Liver (tissue), 9 donors: ENCODE data around the gene RAI14. TPM values are rescaled to one million over a fixed set of nuclear protein-coding genes. Genes with fewer than 3 reads are reported as not detected.

Experiments
- DNase-seq: peaks from one replicate; pipeline ENCODE4 v3.0.0-alpha.2; 2017; ENCODE audit warnings: low spot score
- H3K27ac ChIP-seq, 2 donors: one replicate each; pipeline ENCODE4 v1.7.0; 2013; ENCODE audit warnings: inconsistent platforms in 2 of 2, low read length in 2 of 2, control low read depth in 1 of 2, low read depth in 1 of 2, mild to moderate bottlenecking in 1 of 2
- H3K27me3 ChIP-seq, 4 donors: one replicate each; pipeline versions ENCODE4 v1.6.1 to v1.7.0; 2013; ENCODE audit warnings: low read length in 3 of 4, inconsistent platforms in 1 of 4, mild to moderate bottlenecking in 1 of 4, moderate library complexity in 1 of 4; ENCODE audit not compliant: control insufficient read depth in 4 of 4, insufficient read depth in 4 of 4
- H3K36me3 ChIP-seq, 4 donors: one replicate each; pipeline versions ENCODE4 v1.6.1 to v1.7.0; 2013; ENCODE audit warnings: low read length in 3 of 4, mild to moderate bottlenecking in 3 of 4, low read depth in 1 of 4, moderate library complexity in 1 of 4; ENCODE audit not compliant: control insufficient read depth in 4 of 4, insufficient read depth in 3 of 4
- H3K4me1 ChIP-seq, 4 donors: one replicate each; pipeline versions ENCODE4 v1.6.1 to v1.7.0; 2013; ENCODE audit warnings: low read length in 3 of 4, mild to moderate bottlenecking in 3 of 4, moderate library complexity in 1 of 4; ENCODE audit not compliant: control insufficient read depth in 4 of 4, insufficient read depth in 4 of 4
- H3K4me3 ChIP-seq, 3 donors: one replicate each; pipeline versions ENCODE4 v1.6.1 to v1.7.0; 2013; ENCODE audit warnings: low read length in 3 of 3, control low read depth in 1 of 3, low read depth in 1 of 3, mild to moderate bottlenecking in 1 of 3
- H3K9ac ChIP-seq, 2 donors: one replicate each; pipeline ENCODE4 v1.7.0; 2013; ENCODE audit warnings: low read length in 2 of 2, mild to moderate bottlenecking in 2 of 2, moderate library complexity in 2 of 2, control low read depth in 1 of 2, low read depth in 1 of 2
- H3K9me3 ChIP-seq, 4 donors: one replicate each; pipeline versions ENCODE4 v1.6.1 to v1.7.0; 2013; ENCODE audit warnings: low read length in 3 of 4; ENCODE audit not compliant: control insufficient read depth in 4 of 4
- EGR1 ChIP-seq, 2 donors: IDR thresholded peaks; 2 replicates each; pipeline ENCODE4 v1.6.1; 2016 to 2018; ENCODE audit warnings: antibody characterized with exemption in 2 of 2, low read depth in 2 of 2
- FOXA1 ChIP-seq: IDR thresholded peaks from 2 replicates; pipeline ENCODE4 v1.6.1; 2016; ENCODE audit warnings: antibody characterized with exemption
- FOXA2 ChIP-seq: IDR thresholded peaks from 2 replicates; pipeline ENCODE4 v1.6.1; 2016; ENCODE audit warnings: antibody characterized with exemption
- GABPA ChIP-seq, 2 donors: IDR thresholded peaks in 1 of 2; conservative IDR thresholded peaks in 1 of 2; 2 replicates each; pipeline ENCODE4 v1.6.1; 2016; ENCODE audit warnings: antibody characterized with exemption in 2 of 2, mild to moderate bottlenecking in 1 of 2, moderate library complexity in 1 of 2
- HNF4A ChIP-seq, 2 donors: conservative IDR thresholded peaks; 2 replicates each; pipeline ENCODE4 v1.6.1; 2016; ENCODE audit warnings: antibody characterized with exemption in 2 of 2, mild to moderate bottlenecking in 2 of 2
- HNF4G ChIP-seq: IDR thresholded peaks from 2 replicates; pipeline ENCODE4 v1.6.1; 2016; ENCODE audit warnings: antibody characterized with exemption
- JUND ChIP-seq, 2 donors: IDR thresholded peaks; 2 replicates each; pipeline ENCODE4 v1.6.1; 2016; ENCODE audit warnings: antibody characterized with exemption in 2 of 2
- NR2F2 ChIP-seq: IDR thresholded peaks from 2 replicates; pipeline ENCODE4 v1.6.1; 2016; ENCODE audit warnings: antibody characterized with exemption
- RAD21 ChIP-seq, 2 donors: IDR thresholded peaks; 2 replicates each; pipeline ENCODE4 v1.6.1; 2016; ENCODE audit warnings: antibody characterized with exemption in 2 of 2, mild to moderate bottlenecking in 2 of 2
- RXRA ChIP-seq, 2 donors: IDR thresholded peaks; 2 replicates each; pipeline ENCODE4 v1.6.1; 2017 to 2018; ENCODE audit warnings: antibody characterized with exemption in 2 of 2, mild to moderate bottlenecking in 1 of 2
- SP1 ChIP-seq: IDR thresholded peaks from 2 replicates; pipeline ENCODE4 v1.6.1; 2018; ENCODE audit warnings: antibody characterized with exemption, mild to moderate bottlenecking
- TAF1 ChIP-seq: conservative IDR thresholded peaks from 2 replicates; pipeline ENCODE4 v1.6.1; 2016; ENCODE audit warnings: antibody characterized with exemption, mild to moderate bottlenecking
- YY1 ChIP-seq: IDR thresholded peaks from 2 replicates; pipeline ENCODE4 v1.6.1; 2016; ENCODE audit warnings: antibody characterized with exemption, mild to moderate bottlenecking
- WGBS: extraction: QIAGEN DNeasy Blood & Tissue Kit; methylation state at CpG from one replicate; pipeline ENCODE4 v1.1.7; 2013; 5-methylcytosine and 5-hydroxymethylcytosine counted together
- polyA plus RNA-seq, 2 donors: library from polyadenylated mRNA; stranded (reverse) in 1 of 2; unstranded in 1 of 2; fragments of 200-250 nt in 1 of 2; fragments of >200 nt in 1 of 2; fragmentation: Nextera tagmentation in 1 of 2; extraction: Ambion mirVana in 1 of 2; gene quantifications; one replicate each; pipeline versions ENCODE4 v1.2.1 to v1.2.3, GENCODE V29; 2013 to 2015
- total RNA-seq, 2 donors: library from RNA; depleted of rRNA; stranded (reverse); fragments of >200 nt; gene quantifications; one replicate each; pipeline ENCODE4 v1.2.3, GENCODE V29; 2014
- TF ChIP-seq, protein P1 (sequence below): fragments of 150-350 bp; IDR thresholded peaks from 2 replicates; pipeline ENCODE4 v1.5.1; 2017; ENCODE audit warnings: improper control_type of control experiment, low read depth, low read length; ENCODE audit not compliant: missing input control
- TF ChIP-seq, protein P2 (sequence below): IDR thresholded peaks from 2 replicates; pipeline ENCODE4 v1.6.1; 2016; ENCODE audit warnings: antibody characterized with exemption
- TF ChIP-seq, protein P3 (sequence below): IDR thresholded peaks from 2 replicates; pipeline ENCODE4 v1.6.1; 2016; ENCODE audit warnings: antibody characterized with exemption, mild to moderate bottlenecking
- TF ChIP-seq, protein P4 (sequence below): IDR thresholded peaks from 2 replicates; pipeline ENCODE4 v1.6.1; 2016; ENCODE audit warnings: antibody characterized with exemption
- donor health status: healthy.
- donor health status: healthy.
- donor health status: healthy.
- donor health status: healthy.
- donor health status: healthy.

Gene RAI14
- total and polyA plus RNA-seq, 4 donors = 7.8 to 21.4 (median 11.4) TPM

DNA sequence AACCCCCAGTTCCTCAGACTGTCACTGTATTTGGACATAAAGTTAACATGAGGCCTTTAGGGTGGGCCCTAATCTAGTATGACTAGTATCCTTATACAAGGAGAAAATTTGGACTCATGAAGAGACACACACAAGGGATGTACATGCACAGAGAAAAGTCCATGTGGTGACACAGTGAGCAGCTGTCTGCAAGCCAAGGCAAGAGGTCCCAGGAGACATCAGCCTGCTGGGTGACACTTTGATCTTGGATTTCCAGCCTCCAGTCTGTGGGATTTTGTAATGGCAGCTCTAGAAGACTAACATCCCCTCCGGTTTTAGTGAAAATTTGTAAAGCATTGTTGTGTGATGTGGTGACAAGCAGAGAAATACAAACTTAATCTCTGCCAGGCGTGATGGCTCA is 66.1 kb downstream of the RAI14 start:
- 88% methylated on average over 2 of the region's 2 CpGs for WGBS
- TF ChIP-seq HNF4G (no peak), GABPA (IDR thresholded peaks at IDR 0.05 in 1 of 2, conservative IDR thresholded peaks at IDR 0.05 in 1 of 2) (no peak), JUND (IDR thresholded peaks at IDR 0.05) (no peak), FOXA2 (no peak), HNF4A (conservative IDR thresholded peaks at IDR 0.05) (no peak), SP1 (no peak), YY1 (no peak), NR2F2 (no peak)
- TF ChIP-seq, protein P1, sequence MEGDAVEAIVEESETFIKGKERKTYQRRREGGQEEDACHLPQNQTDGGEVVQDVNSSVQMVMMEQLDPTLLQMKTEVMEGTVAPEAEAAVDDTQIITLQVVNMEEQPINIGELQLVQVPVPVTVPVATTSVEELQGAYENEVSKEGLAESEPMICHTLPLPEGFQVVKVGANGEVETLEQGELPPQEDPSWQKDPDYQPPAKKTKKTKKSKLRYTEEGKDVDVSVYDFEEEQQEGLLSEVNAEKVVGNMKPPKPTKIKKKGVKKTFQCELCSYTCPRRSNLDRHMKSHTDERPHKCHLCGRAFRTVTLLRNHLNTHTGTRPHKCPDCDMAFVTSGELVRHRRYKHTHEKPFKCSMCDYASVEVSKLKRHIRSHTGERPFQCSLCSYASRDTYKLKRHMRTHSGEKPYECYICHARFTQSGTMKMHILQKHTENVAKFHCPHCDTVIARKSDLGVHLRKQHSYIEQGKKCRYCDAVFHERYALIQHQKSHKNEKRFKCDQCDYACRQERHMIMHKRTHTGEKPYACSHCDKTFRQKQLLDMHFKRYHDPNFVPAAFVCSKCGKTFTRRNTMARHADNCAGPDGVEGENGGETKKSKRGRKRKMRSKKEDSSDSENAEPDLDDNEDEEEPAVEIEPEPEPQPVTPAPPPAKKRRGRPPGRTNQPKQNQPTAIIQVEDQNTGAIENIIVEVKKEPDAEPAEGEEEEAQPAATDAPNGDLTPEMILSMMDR = no peak
- TF ChIP-seq, protein P2, sequence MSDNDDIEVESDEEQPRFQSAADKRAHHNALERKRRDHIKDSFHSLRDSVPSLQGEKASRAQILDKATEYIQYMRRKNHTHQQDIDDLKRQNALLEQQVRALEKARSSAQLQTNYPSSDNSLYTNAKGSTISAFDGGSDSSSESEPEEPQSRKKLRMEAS = no peak
- TF ChIP-seq, protein P3, sequence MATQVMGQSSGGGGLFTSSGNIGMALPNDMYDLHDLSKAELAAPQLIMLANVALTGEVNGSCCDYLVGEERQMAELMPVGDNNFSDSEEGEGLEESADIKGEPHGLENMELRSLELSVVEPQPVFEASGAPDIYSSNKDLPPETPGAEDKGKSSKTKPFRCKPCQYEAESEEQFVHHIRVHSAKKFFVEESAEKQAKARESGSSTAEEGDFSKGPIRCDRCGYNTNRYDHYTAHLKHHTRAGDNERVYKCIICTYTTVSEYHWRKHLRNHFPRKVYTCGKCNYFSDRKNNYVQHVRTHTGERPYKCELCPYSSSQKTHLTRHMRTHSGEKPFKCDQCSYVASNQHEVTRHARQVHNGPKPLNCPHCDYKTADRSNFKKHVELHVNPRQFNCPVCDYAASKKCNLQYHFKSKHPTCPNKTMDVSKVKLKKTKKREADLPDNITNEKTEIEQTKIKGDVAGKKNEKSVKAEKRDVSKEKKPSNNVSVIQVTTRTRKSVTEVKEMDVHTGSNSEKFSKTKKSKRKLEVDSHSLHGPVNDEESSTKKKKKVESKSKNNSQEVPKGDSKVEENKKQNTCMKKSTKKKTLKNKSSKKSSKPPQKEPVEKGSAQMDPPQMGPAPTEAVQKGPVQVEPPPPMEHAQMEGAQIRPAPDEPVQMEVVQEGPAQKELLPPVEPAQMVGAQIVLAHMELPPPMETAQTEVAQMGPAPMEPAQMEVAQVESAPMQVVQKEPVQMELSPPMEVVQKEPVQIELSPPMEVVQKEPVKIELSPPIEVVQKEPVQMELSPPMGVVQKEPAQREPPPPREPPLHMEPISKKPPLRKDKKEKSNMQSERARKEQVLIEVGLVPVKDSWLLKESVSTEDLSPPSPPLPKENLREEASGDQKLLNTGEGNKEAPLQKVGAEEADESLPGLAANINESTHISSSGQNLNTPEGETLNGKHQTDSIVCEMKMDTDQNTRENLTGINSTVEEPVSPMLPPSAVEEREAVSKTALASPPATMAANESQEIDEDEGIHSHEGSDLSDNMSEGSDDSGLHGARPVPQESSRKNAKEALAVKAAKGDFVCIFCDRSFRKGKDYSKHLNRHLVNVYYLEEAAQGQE = no peak
- TF ChIP-seq, protein P4, sequence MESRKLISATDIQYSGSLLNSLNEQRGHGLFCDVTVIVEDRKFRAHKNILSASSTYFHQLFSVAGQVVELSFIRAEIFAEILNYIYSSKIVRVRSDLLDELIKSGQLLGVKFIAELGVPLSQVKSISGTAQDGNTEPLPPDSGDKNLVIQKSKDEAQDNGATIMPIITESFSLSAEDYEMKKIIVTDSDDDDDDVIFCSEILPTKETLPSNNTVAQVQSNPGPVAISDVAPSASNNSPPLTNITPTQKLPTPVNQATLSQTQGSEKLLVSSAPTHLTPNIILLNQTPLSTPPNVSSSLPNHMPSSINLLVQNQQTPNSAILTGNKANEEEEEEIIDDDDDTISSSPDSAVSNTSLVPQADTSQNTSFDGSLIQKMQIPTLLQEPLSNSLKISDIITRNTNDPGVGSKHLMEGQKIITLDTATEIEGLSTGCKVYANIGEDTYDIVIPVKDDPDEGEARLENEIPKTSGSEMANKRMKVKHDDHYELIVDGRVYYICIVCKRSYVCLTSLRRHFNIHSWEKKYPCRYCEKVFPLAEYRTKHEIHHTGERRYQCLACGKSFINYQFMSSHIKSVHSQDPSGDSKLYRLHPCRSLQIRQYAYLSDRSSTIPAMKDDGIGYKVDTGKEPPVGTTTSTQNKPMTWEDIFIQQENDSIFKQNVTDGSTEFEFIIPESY = no peak

GRCh38 chr5:34724741-34725140 is 68.6 kb downstream of the RAI14 start:
- 63% methylated on average over 1 of the region's 1 CpG for WGBS
- H3K4me1 ChIP-seq = peaks cover 8 to 36% (median 17%) of the 10 kb centered on the region in 4 donors
- no peak for DNase-seq
- no peak overlapping the region for H3K4me3 ChIP-seq
- H3K27me3 ChIP-seq = no peaks in the 10 kb centered on the region
- no peaks in the 10 kb centered on the region for H3K9me3 ChIP-seq
- no peak for TF ChIP-seq JUND (IDR thresholded peaks at IDR 0.05)
- TF ChIP-seq, protein P2 = no peak
- TF ChIP-seq RAD21 (IDR thresholded peaks at IDR 0.05) = no peak
- no peak for TF ChIP-seq YY1
- no peak for TF ChIP-seq HNF4G
- TF ChIP-seq RXRA (IDR thresholded peaks at IDR 0.05) = no peak
- TF ChIP-seq EGR1 (IDR thresholded peaks at IDR 0.05; ENCODE audit: low read depth in 2 of 2) = no peak
- TF ChIP-seq, protein P4 = no peak
- TF ChIP-seq GABPA (IDR thresholded peaks at IDR 0.05 in 1 of 2, conservative IDR thresholded peaks at IDR 0.05 in 1 of 2) = no peak
- no peak for TF ChIP-seq FOXA1
- TF ChIP-seq, protein P1 = no peak
- TF ChIP-seq NR2F2 = no peak
- TF ChIP-seq TAF1 = no peak
- TF ChIP-seq SP1 = no peak
- no peaks in the 10 kb centered on the region for H3K36me3 ChIP-seq
- no peak overlapping the region for H3K9ac ChIP-seq
- no peak overlapping the region for H3K27ac ChIP-seq

More for the DNA sequence above, 66.1 kb downstream of the RAI14 start:
- Histone ChIP-seq H3K9me3 (no peaks in the 10 kb centered on the region), H3K4me3 (no peak overlapping the region), H3K9ac (no peak overlapping the region), H3K4me1 (peaks cover 5 to 21% (median 11%) of the 10 kb centered on the region in 4 donors), H3K27ac (no peak overlapping the region), H3K27me3 (no peaks in the 10 kb centered on the region), H3K36me3 (peaks cover 0 to 2% (median 0%) of the 10 kb centered on the region in 4 donors)
- no peak for DNase-seq
